ENCODE measurements around the gene AP5B1. TPM values are rescaled to one million over a fixed set of nuclear protein-coding genes. Genes with fewer than 3 reads are reported as not detected.

Gene AP5B1
- total RNA-seq, 1 experiment from 2014 or later, result 9.4 TPM

- H3K9me3 Mint-ChIP-seq, result peaks cover under 1 to 2% of the 10 kb centered on the region in 2 experiments; a peak in 3 of 5 replicates
These were observed 6.1 kb downstream of the AP5B1 start for GRCh38 chr11:65774525-65775306.

More at GRCh38 chr11:65774525-65775306, 6.1 kb downstream of the AP5B1 start:
- Histone ChIP-seq H3K79me1 (ENCODE audit: insufficient read depth, low read depth, low read length, poor library complexity, severe bottlenecking) (no peaks in the 10 kb centered on the region), H4K20me1 (ENCODE audit: control insufficient read depth, insufficient read depth, insufficient read length) (no peaks in the 10 kb centered on the region), H3T11ph (ENCODE audit: low read length) (no peak overlapping the region), H3K23me2 (ENCODE audit: insufficient read length, low read depth, low read length, poor library complexity, severe bottlenecking) (peaks cover 3% of the 10 kb centered on the region), H3K4ac (ENCODE audit: low read depth, low read length) (no peak overlapping the region), H2BK15ac (ENCODE audit: low read depth, low read length) (no peak overlapping the region), H3K27ac (ENCODE audit: insufficient read length, low read depth, low read length) (no peak overlapping the region), H3K27me3 (ENCODE audit: insufficient read depth, low read length) (no peaks in the 10 kb centered on the region), H3K56ac (ENCODE audit: insufficient read length, low read depth, low read length) (no peak overlapping the region), H4K91ac (ENCODE audit: insufficient read length, low read depth, low read length) (no peak overlapping the region), H2AFZ (ENCODE audit: low read length) (no peak overlapping the region), H3K9me3 (ENCODE audit: control insufficient read depth, low read depth, low read length) (no peaks in the 10 kb centered on the region), H2BK20ac (ENCODE audit: low read depth, low read length, poor library complexity, severe bottlenecking) (no peak overlapping the region), H3K9ac (ENCODE audit: extremely low read depth, insufficient read length, low read length) (no peak overlapping the region), H3K4me2 (ENCODE audit: insufficient read depth, insufficient read length, low read length) (no peak overlapping the region), H3K18ac (ENCODE audit: insufficient read length, low read depth, low read length) (no peak overlapping the region), H2BK5ac (ENCODE audit: insufficient read length, low read length) (no peak overlapping the region), H3K4me1 (ENCODE audit: insufficient read depth, low read length) (no peaks in the 10 kb centered on the region), H3K79me2 (ENCODE audit: insufficient read depth, low read length) (no peaks in the 10 kb centered on the region), H4K5ac (ENCODE audit: insufficient read length, low read depth, low read length) (no peak overlapping the region), H3K23ac (ENCODE audit: insufficient read length, low read depth, low read length) (no peak overlapping the region), H2BK120ac (ENCODE audit: low read depth, low read length, poor library complexity, severe bottlenecking) (no peak overlapping the region), H3K14ac (ENCODE audit: insufficient read depth, low read length) (no peak overlapping the region), H2BK12ac (ENCODE audit: insufficient read length, low read depth, low read length) (no peak overlapping the region), H4K8ac (replicated peaks; ENCODE audit: insufficient read length, low read depth, low read length) (no peak overlapping the region), H2AK5ac (ENCODE audit: insufficient read length, low read length) (no peak overlapping the region)
- Mint-ChIP-seq H3K4me1 (no peaks in the 10 kb centered on the region), H3K27me3 (ENCODE audit: low read depth) (no peaks in the 10 kb centered on the region; the same call in 1 of the 2 replicates), H3K27ac (peak overlapping the region in 1 of 3 experiments; percentile 47; a peak in 1 of 7 replicates), H3K4me3 (no peak overlapping the region), H3K36me3 (ENCODE audit: insufficient read depth in 1 of 3, low read depth in 3 of 3) (peaks cover 0 to 18% (median 8%) of the 10 kb centered on the region in 3 experiments; a peak in 5 of 7 replicates)
- DNase-seq, result no peak
- no peak for TF ChIP-seq CTCF (conservative IDR thresholded peaks at IDR 0.05)
- WGBS (ENCODE audit: extremely low coverage, insufficient read length, low lambda C conversion rate), result no CpG with 5 or more reads among the region's 9 CpGs
